Neuronal stem cell (in vitro differentiated cells): ENCODE results near the gene AGAP1.
A peak's percentile ranks its signal among the peaks of the same experiment; 100 is the strongest.

ENCODE experiments used
- DNase-seq: peaks from one replicate; pipeline ENCODE4 v3.0.0-alpha.2; 2013; ENCODE audit warnings: low spot score
- H2AFZ ChIP-seq: one replicate; pipeline ENCODE4 v1.6.1; 2013; ENCODE audit warnings: mild to moderate bottlenecking, low read length, inconsistent platforms
- H2AK5ac ChIP-seq: 2 replicates; pipeline ENCODE4 v1.6.1; 2013; ENCODE audit warnings: low read depth, mild to moderate bottlenecking, inconsistent platforms, low read length, moderate library complexity, mixed read lengths
- H2BK120ac ChIP-seq: 2 replicates; pipeline ENCODE4 v1.6.1; 2013; ENCODE audit warnings: low read depth, mild to moderate bottlenecking, inconsistent platforms, low read length, moderate library complexity, mixed read lengths
- H2BK12ac ChIP-seq: one replicate; pipeline ENCODE4 v1.6.1; 2013; ENCODE audit warnings: low read length, inconsistent platforms
- H2BK15ac ChIP-seq: 2 replicates; pipeline ENCODE4 v1.6.1; 2013; ENCODE audit warnings: mild to moderate bottlenecking, low read length, inconsistent platforms, mixed read lengths
- H2BK5ac ChIP-seq: one replicate; pipeline ENCODE4 v1.6.1; 2013; ENCODE audit warnings: inconsistent platforms, mild to moderate bottlenecking, low read length, moderate library complexity
- H3K14ac ChIP-seq: one replicate; pipeline ENCODE4 v1.6.1; 2013; ENCODE audit warnings: low read length, inconsistent platforms
- H3K18ac ChIP-seq: 2 replicates; pipeline ENCODE4 v1.6.1; 2013; ENCODE audit warnings: low read length, inconsistent platforms
- H3K23ac ChIP-seq: 2 replicates; pipeline ENCODE4 v1.6.1; 2013; ENCODE audit warnings: low read depth, mild to moderate bottlenecking, mixed read lengths, low read length, inconsistent platforms; ENCODE audit not compliant: poor library complexity
- H3K27ac ChIP-seq: replicated peaks from 3 replicates; pipeline ENCODE4 v1.5.1; 2013; ENCODE audit warnings: low read length, inconsistent platforms
- H3K27me3 ChIP-seq, 3 experiments: 2 replicates each; pipeline ENCODE4 v1.6.1; 2013; ENCODE audit warnings: low read length in 3 of 3, mild to moderate bottlenecking in 2 of 3, inconsistent platforms in 1 of 3, low read depth in 1 of 3, mixed read lengths in 1 of 3, moderate library complexity in 1 of 3; ENCODE audit not compliant: control insufficient read depth in 3 of 3, insufficient read depth in 3 of 3
- H3K36me3 ChIP-seq, 2 donors: replicated peaks in 1 of 2; 2 replicates each; pipeline ENCODE4 v1.6.1; 2013; ENCODE audit warnings: low read length in 2 of 2; ENCODE audit not compliant: control insufficient read depth in 2 of 2, insufficient read depth in 2 of 2
- H3K4ac ChIP-seq: 2 replicates; pipeline ENCODE4 v1.6.1; 2013; ENCODE audit warnings: inconsistent platforms, mild to moderate bottlenecking, low read length, moderate library complexity
- H3K4me1 ChIP-seq, 2 donors: 1 replicate in 1 of 2; 2 replicates in 1 of 2; pipeline ENCODE4 v1.6.1; 2013; ENCODE audit warnings: low read length in 2 of 2, low read depth in 1 of 2; ENCODE audit not compliant: control insufficient read depth in 2 of 2, insufficient read depth in 1 of 2
- H3K4me2 ChIP-seq: one replicate; pipeline ENCODE4 v1.6.1; 2013; ENCODE audit warnings: mild to moderate bottlenecking, low read length, inconsistent platforms; ENCODE audit not compliant: insufficient read depth, poor library complexity, severe bottlenecking
- H3K4me3 ChIP-seq, 2 donors: 2 replicates each; pipeline ENCODE4 v1.5.1; 2013; ENCODE audit warnings: low read length in 2 of 2, mild to moderate bottlenecking in 2 of 2, inconsistent platforms in 1 of 2, moderate library complexity in 1 of 2
- H3K79me1 ChIP-seq: one replicate; pipeline ENCODE4 v1.6.1; 2013; ENCODE audit warnings: low read depth, mild to moderate bottlenecking, inconsistent platforms, low read length, moderate library complexity
- H3K9ac ChIP-seq: one replicate; pipeline ENCODE4 v1.6.1; 2013; ENCODE audit warnings: mild to moderate bottlenecking, low read depth, low read length, inconsistent platforms; ENCODE audit not compliant: poor library complexity
- H3K9me3 ChIP-seq, 2 donors: replicated peaks in 1 of 2; 2 replicates each; pipeline versions ENCODE3 to v1.6.1; 2013; ENCODE audit warnings: low read length in 2 of 2, mild to moderate bottlenecking in 2 of 2, inconsistent platforms in 1 of 2, low read depth in 1 of 2, mixed read lengths in 1 of 2, moderate library complexity in 1 of 2; ENCODE audit not compliant: control insufficient read depth in 2 of 2, insufficient read depth in 1 of 2
- H4K8ac ChIP-seq: one replicate; pipeline ENCODE4 v1.6.1; 2013; ENCODE audit warnings: low read depth, mild to moderate bottlenecking, inconsistent platforms, low read length, moderate library complexity
- H4K91ac ChIP-seq: one replicate; pipeline ENCODE4 v1.6.1; 2013; ENCODE audit warnings: low read length, low read depth, mild to moderate bottlenecking, inconsistent platforms; ENCODE audit not compliant: poor library complexity
- whole genome bisulfite sequencing, 2 donors: extraction: QIAGEN DNeasy Blood & Tissue Kit; methylation state at CpG; one replicate each; pipeline ENCODE4 v1.1.7; 2013; ENCODE audit warnings: missing lambda C conversion rate in 2 of 2, mixed read lengths in 1 of 2; ENCODE audit not compliant: insufficient read length in 2 of 2, insufficient replicate concordance in 1 of 2; ENCODE audit errors: extremely low coverage in 2 of 2; 5-methylcytosine and 5-hydroxymethylcytosine counted together

Gene AGAP1

DNA sequence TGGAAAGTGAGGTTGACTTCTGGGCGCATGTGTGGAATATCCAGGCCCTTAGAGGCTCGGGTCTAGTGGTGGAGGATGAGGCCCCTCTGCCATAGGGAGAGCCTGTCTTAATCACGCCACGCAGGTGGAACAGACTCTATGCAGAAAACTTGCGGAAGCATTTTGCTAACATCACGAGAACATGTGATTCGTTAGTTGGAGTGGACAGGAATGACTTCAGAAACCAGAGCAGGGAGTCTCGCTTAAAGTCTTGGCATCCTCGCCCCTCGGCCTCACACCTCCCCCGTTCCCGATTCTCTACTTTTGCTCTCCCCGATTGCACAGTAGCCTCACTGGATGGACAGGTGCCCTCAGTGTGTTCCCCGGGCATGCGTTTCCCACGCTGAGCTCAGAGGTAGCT is 340.9 kb downstream of the AGAP1 start:
- no peak overlapping the region for H2BK5ac ChIP-seq

DNA sequence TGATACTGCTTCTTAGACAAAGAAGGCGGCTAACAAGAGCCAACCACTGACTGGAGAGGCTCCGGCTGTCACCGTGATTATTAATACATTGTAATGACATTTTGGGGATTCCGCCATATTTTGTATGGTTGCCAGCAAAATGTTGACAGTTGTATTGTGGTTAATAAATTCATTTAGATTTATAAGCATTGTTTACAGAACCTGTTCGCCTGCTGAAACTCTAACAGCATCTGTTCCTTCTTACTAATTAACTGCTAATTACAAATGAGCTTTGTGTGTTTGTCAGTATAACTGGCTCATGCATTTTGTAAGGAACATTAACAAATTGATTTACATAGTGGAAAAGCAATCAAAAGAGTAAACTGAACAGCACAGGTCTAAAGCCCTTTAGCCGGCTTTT is 342.0 kb downstream of the AGAP1 start:
- Histone ChIP-seq H3K4ac (no peak overlapping the region), H3K9me3 (peaks cover 2 to 5% of the 10 kb centered on the region in 2 donors), H3K36me3 (peaks cover 3 to 19% of the 10 kb centered on the region in 2 donors), H2AFZ (no peak overlapping the region), H3K4me1 (peaks cover 0 to 3% of the 10 kb centered on the region in 2 donors), H3K27ac (no peak overlapping the region), H3K79me1 (no peaks in the 10 kb centered on the region), H2BK120ac (no peak overlapping the region), H3K9ac (no peak overlapping the region), H2BK15ac (no peak overlapping the region), H3K4me2 (no peak overlapping the region), H3K14ac (no peak overlapping the region), H4K8ac (no peak overlapping the region), H2BK12ac (no peak overlapping the region), H3K4me3 (no peak overlapping the region), H3K27me3 (no peaks in the 10 kb centered on the region), H3K18ac (no peak overlapping the region), H3K23ac (no peak overlapping the region), H4K91ac (no peak overlapping the region), H2BK5ac (no peak overlapping the region), H2AK5ac (no peak overlapping the region)
- WGBS, 2 donors, result no CpG with 5 or more reads among the region's 6 CpGs
- no peak for DNase-seq

More for the DNA sequence above, 340.9 kb downstream of the AGAP1 start:
- Histone ChIP-seq H3K9me3 (peaks cover 2 to 5% of the 10 kb centered on the region in 2 donors), H3K18ac (no peak overlapping the region), H3K14ac (no peak overlapping the region), H3K23ac (no peak overlapping the region), H3K36me3 (peaks cover 3 to 24% of the 10 kb centered on the region in 2 donors), H3K4ac (no peak overlapping the region), H3K79me1 (no peaks in the 10 kb centered on the region), H3K9ac (no peak overlapping the region), H2BK12ac (no peak overlapping the region), H3K4me3 (no peak overlapping the region), H4K91ac (no peak overlapping the region), H2AK5ac (no peak overlapping the region), H3K27ac (no peak overlapping the region), H2BK15ac (no peak overlapping the region), H3K4me2 (no peak overlapping the region), H2AFZ (no peak overlapping the region), H4K8ac (no peak overlapping the region), H3K4me1 (peaks cover 0 to 3% of the 10 kb centered on the region in 2 donors), H2BK120ac (no peak overlapping the region), H3K27me3 (no peaks in the 10 kb centered on the region)
- WGBS, 2 donors, result no CpG with 5 or more reads among the region's 16 CpGs
- no peak for DNase-seq

DNA sequence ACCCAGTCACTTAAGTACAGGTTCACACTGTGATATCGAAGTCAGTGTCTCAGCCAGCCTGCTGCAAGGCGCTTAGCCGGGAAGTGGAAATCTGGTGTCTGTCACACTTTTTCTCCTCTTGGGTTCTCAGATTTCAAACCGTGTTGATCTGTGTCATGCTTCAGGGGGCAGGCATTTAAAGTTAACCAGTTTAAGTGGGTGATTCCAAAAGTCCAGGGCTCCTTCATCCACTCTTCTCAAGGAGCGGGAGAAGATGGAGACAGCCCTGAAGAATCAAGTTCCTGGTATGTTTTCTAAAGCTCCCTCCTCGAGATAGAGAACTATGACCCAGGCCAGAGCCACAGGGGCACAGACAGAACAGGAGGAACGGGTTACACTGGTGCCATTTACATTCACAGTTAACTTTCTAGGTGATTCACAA is 342.7 kb downstream of the AGAP1 start:
- Histone ChIP-seq H3K9me3 (peaks cover 0 to 3% of the 10 kb centered on the region in 2 donors), H4K91ac (no peak overlapping the region), H3K4ac (no peak overlapping the region), H3K4me2 (no peak overlapping the region), H3K23ac (no peak overlapping the region), H2BK120ac (no peak overlapping the region), H2AFZ (no peak overlapping the region), H3K14ac (no peak overlapping the region), H2BK5ac (no peak overlapping the region), H2BK15ac (no peak overlapping the region), H2BK12ac (no peak overlapping the region), H2AK5ac (no peak overlapping the region), H3K18ac (peak overlapping the region; percentile 25), H3K79me1 (no peaks in the 10 kb centered on the region), H3K27me3 (no peaks in the 10 kb centered on the region), H3K36me3 (peaks cover 2 to 19% of the 10 kb centered on the region in 2 donors), H4K8ac (no peak overlapping the region), H3K4me1 (peaks cover 0 to 3% of the 10 kb centered on the region in 2 donors), H3K4me3 (no peak overlapping the region), H3K27ac (no peak overlapping the region), H3K9ac (no peak overlapping the region)
- no peak for DNase-seq
- WGBS, 2 donors, result no CpG with 5 or more reads among the region's 7 CpGs

DNA sequence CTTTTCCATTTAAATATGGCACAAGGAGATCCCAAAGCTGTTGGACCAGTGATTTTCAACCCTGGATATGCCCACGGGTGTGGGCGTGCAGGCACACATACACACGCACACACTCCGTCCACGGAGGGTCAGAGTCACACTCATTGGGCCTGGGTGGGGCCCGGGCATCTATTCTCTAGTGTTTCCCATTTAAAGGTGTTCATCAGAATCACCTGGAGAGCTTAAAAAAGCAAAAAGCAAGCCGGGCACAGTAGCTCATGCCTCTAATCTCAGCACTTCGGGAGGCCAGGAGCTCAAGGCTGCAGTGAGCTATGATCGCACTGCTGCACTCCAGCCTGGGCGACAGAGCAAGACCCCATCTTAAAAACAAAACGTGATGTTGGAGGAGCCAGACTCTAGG is 345.4 kb downstream of the AGAP1 start:
- Histone ChIP-seq H3K4me2 (no peak overlapping the region), H2BK12ac (no peak overlapping the region), H2AFZ (no peak overlapping the region), H3K27me3 (no peaks in the 10 kb centered on the region), H3K4me1 (peaks cover 8 to 16% of the 10 kb centered on the region in 2 donors), H3K9me3 (no peaks in the 10 kb centered on the region), H3K27ac (no peak overlapping the region), H3K18ac (peak overlapping the region; percentile 36), H2BK120ac (no peak overlapping the region), H3K9ac (no peak overlapping the region), H2BK5ac (no peak overlapping the region), H2AK5ac (no peak overlapping the region), H3K79me1 (no peaks in the 10 kb centered on the region), H2BK15ac (no peak overlapping the region), H3K4me3 (no peak overlapping the region), H3K36me3 (peaks cover under 1 to 1% of the 10 kb centered on the region in 2 donors), H3K4ac (no peak overlapping the region), H3K23ac (no peak overlapping the region), H3K14ac (no peak overlapping the region), H4K8ac (no peak overlapping the region), H4K91ac (no peak overlapping the region)
- DNase-seq, result no peak
- no CpG with 5 or more reads among the region's 11 CpGs for WGBS, 2 donors
